Smooth muscle cell (in vitro differentiated cells): ENCODE data around the gene COPS9. TPM values are rescaled to one million over a fixed set of nuclear protein-coding genes. Genes with fewer than 3 reads are reported as not detected.

ENCODE experiments used
- DNase-seq: peaks from one replicate; lab custom pipeline; 2025; ENCODE audit not compliant: unreplicated experiment; lab: John Stamatoyannopoulos, UW
- H2AFZ ChIP-seq: fragments of 200-600 bp; sonication (generic); 2 replicates; pipeline ENCODE4 v1.6.0; 2016; ENCODE audit warnings: antibody characterized with exemption, low read depth, mild to moderate bottlenecking
- H3F3A ChIP-seq: fragments of 200-600 bp; sonication (generic); 2 replicates; pipeline ENCODE4 v1.6.0; 2017; ENCODE audit warnings: antibody characterized with exemption, low read depth
- H3K27ac ChIP-seq: fragments of 200-600 bp; sonication (generic); 2 replicates; pipeline ENCODE4 v1.5.1; 2016; ENCODE audit warnings: low read depth, mild to moderate bottlenecking
- H3K27me3 ChIP-seq: fragments of 200-600 bp; sonication (generic); 2 replicates; pipeline ENCODE4 v1.6.1; 2016; ENCODE audit warnings: low read depth, mild to moderate bottlenecking
- H3K36me3 ChIP-seq: fragments of 200-600 bp; sonication (generic); 2 replicates; pipeline ENCODE4 v1.5.1; 2016; ENCODE audit warnings: low read depth
- H3K4me1 ChIP-seq: fragments of 200-600 bp; sonication (generic); 2 replicates; pipeline ENCODE4 v1.5.1; 2016; ENCODE audit warnings: low read depth
- H3K4me2 ChIP-seq: fragments of 200-600 bp; sonication (generic); 2 replicates; pipeline ENCODE4 v1.6.0; 2016; ENCODE audit warnings: mild to moderate bottlenecking
- H3K4me3 ChIP-seq: fragments of 200-600 bp; sonication (generic); 2 replicates; pipeline ENCODE4 v1.5.1; 2016; ENCODE audit warnings: mild to moderate bottlenecking
- H3K79me2 ChIP-seq: fragments of 200-600 bp; sonication (generic); 2 replicates; pipeline ENCODE4 v1.6.0; 2016; ENCODE audit warnings: low read depth, mild to moderate bottlenecking
- H3K9ac ChIP-seq: fragments of 200-600 bp; sonication (generic); 2 replicates; pipeline ENCODE4 v1.6.0; 2016; ENCODE audit warnings: low read depth
- H3K9me3 ChIP-seq: fragments of 200-600 bp; sonication (generic); replicated peaks from 2 replicates; pipeline ENCODE4 v1.5.1; 2016; ENCODE audit warnings: low read depth
- H4K20me1 ChIP-seq: fragments of 200-600 bp; sonication (generic); 2 replicates; pipeline ENCODE4 v1.6.0; 2016; ENCODE audit warnings: low read depth
- WGBS: methylation state at CpG from one replicate; pipeline ENCODE4 v1.1.7; 2016; ENCODE audit warnings: low lambda C conversion rate; 5-methylcytosine and 5-hydroxymethylcytosine counted together
- polyA plus RNA-seq: library from polyadenylated mRNA; unstranded; fragments of >200 nt; fragmentation: Nextera tagmentation; extraction: Ambion mirVana; gene quantifications from 2 replicates; pipeline ENCODE4 v1.2.1, GENCODE V29; 2016
- total RNA-seq: library from RNA; depleted of rRNA; stranded (reverse); fragments of >200 nt; gene quantifications from 2 replicates; pipeline ENCODE4 v1.2.3, GENCODE V29; 2014
- TF ChIP-seq, protein P1 (sequence below): fragments of 200-600 bp; sonication (generic); IDR thresholded peaks from 2 replicates; pipeline ENCODE4 v1.5.1; 2017; ENCODE audit warnings: borderline replicate concordance, mild to moderate bottlenecking, antibody characterized with exemption; ENCODE audit not compliant: insufficient read depth, poor library complexity, severe bottlenecking

The COPS9 gene
- total and polyA plus RNA-seq, 2 experiments from 2014 or later, result 157 to 296 TPM

DNA sequence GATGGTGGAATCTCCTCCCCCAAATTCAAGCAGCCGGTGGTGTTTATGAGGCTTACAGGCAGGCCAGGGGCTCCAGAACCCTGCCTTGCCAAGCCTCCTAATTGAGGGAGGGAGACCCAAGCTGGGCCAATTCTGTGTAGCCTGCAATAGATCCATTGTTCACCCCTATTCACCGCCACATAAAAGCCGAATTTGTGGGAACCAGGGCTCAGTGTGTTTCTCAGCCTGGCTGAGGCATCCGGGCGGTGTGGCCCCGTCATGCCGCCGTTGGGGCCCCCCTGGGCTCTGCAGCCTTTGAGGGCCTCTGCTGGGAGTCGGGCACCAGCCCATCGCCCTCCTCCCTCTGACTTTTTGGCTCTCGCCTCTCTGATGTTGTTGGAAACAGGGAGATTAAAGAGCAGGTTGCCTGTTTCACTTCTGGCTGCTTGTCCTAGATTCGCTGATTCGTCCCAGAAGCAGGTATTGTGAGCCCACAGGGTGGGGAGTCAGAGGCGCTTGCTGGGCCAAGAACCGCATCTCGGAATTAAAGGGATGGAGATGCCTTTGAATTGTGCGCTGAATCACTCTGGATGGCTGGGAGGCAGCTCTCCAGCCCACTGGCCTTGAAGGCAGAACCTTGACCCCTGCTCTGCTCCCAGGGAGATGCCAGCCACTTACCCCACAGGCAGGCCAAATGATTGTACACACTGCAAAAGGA, 19.1 kb upstream of the COPS9 start:
- H3K4me1 ChIP-seq, result peaks cover 13% of the 10 kb centered on the region
- WGBS, result 81% methylated on average over 17 of the region's 17 CpGs
- TF ChIP-seq, protein P1, sequence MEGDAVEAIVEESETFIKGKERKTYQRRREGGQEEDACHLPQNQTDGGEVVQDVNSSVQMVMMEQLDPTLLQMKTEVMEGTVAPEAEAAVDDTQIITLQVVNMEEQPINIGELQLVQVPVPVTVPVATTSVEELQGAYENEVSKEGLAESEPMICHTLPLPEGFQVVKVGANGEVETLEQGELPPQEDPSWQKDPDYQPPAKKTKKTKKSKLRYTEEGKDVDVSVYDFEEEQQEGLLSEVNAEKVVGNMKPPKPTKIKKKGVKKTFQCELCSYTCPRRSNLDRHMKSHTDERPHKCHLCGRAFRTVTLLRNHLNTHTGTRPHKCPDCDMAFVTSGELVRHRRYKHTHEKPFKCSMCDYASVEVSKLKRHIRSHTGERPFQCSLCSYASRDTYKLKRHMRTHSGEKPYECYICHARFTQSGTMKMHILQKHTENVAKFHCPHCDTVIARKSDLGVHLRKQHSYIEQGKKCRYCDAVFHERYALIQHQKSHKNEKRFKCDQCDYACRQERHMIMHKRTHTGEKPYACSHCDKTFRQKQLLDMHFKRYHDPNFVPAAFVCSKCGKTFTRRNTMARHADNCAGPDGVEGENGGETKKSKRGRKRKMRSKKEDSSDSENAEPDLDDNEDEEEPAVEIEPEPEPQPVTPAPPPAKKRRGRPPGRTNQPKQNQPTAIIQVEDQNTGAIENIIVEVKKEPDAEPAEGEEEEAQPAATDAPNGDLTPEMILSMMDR, result no peak

DNA sequence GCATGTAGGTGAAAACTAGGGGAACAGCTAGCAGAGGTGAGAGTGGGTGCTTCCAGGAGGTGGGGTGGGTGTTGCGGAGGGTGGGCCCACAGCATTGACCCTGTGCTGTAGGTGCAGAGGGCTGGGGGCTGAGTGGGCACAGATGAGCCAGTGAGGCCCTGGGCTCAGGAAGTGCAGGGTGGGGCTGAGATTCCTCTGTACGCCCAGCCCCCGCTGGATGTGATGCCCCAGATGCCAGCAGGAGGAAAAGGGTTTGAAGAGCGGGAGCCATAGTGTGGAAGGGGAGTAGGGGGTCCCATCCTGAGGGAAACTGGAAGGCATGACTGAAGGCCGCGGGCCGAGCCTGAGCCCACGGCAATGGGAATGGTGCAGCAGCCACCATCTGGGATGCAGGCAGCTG, 18.5 kb upstream of the COPS9 start:
- Histone ChIP-seq H4K20me1 (no peaks in the 10 kb centered on the region), H3K27me3 (peaks cover 11% of the 10 kb centered on the region), H3K4me3 (no peak overlapping the region), H3K9me3 (no peaks in the 10 kb centered on the region), H3K4me2 (no peak overlapping the region), H3K36me3 (no peaks in the 10 kb centered on the region), H2AFZ (no peak overlapping the region), H3K4me1 (peaks cover 13% of the 10 kb centered on the region), H3K27ac (no peak overlapping the region), H3F3A (no peaks in the 10 kb centered on the region), H3K9ac (no peak overlapping the region), H3K79me2 (no peaks in the 10 kb centered on the region)
- WGBS, result 88% methylated on average over 6 of the region's 8 CpGs
- DNase-seq, result no peak
- TF ChIP-seq, protein P1, result no peak

More for the DNA sequence above, 19.1 kb upstream of the COPS9 start:
- H3K4me3 ChIP-seq, result no peak overlapping the region
- no peaks in the 10 kb centered on the region for H3F3A ChIP-seq
- H3K9me3 ChIP-seq, result no peaks in the 10 kb centered on the region
- no peaks in the 10 kb centered on the region for H4K20me1 ChIP-seq
- peak overlapping the region; percentile 64 for H3K27ac ChIP-seq
- DNase-seq, result no peak
- H3K27me3 ChIP-seq, result peaks cover 11% of the 10 kb centered on the region
- no peaks in the 10 kb centered on the region for H3K79me2 ChIP-seq
- no peak overlapping the region for H3K9ac ChIP-seq
- H2AFZ ChIP-seq, result no peak overlapping the region
- H3K36me3 ChIP-seq, result no peaks in the 10 kb centered on the region
- no peak overlapping the region for H3K4me2 ChIP-seq

DNA sequence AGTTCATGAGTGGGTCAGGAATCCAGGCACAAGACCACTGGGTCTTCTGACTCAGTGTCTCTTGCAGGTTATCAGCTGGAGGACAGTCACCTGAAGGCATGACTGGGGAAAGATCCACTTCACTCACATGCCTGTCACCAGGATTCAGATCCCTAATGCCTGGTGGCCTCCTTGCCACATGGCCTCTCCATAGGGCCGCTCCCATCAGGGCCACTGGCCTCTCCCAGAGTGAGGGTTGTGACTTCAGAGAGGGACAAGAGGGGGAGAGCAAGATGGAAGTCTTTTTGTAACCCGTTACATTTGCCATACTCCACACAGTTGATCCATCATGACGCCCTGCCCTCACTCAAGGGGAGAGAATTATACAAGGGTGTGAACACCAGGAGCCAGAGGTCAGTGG, 17.3 kb upstream of the COPS9 start:
- Histone ChIP-seq H3K4me3 (no peak overlapping the region), H3K36me3 (no peaks in the 10 kb centered on the region), H3K4me1 (peaks cover 13% of the 10 kb centered on the region), H3K4me2 (no peak overlapping the region), H3K27ac (no peak overlapping the region), H2AFZ (no peak overlapping the region), H3K27me3 (peaks cover 11% of the 10 kb centered on the region), H3K79me2 (no peaks in the 10 kb centered on the region), H3K9ac (no peak overlapping the region), H3F3A (no peaks in the 10 kb centered on the region), H4K20me1 (no peaks in the 10 kb centered on the region), H3K9me3 (no peaks in the 10 kb centered on the region)
- WGBS, result 80% methylated on average over 3 of the region's 3 CpGs
- no peak for DNase-seq
- TF ChIP-seq, protein P1, result no peak

DNA sequence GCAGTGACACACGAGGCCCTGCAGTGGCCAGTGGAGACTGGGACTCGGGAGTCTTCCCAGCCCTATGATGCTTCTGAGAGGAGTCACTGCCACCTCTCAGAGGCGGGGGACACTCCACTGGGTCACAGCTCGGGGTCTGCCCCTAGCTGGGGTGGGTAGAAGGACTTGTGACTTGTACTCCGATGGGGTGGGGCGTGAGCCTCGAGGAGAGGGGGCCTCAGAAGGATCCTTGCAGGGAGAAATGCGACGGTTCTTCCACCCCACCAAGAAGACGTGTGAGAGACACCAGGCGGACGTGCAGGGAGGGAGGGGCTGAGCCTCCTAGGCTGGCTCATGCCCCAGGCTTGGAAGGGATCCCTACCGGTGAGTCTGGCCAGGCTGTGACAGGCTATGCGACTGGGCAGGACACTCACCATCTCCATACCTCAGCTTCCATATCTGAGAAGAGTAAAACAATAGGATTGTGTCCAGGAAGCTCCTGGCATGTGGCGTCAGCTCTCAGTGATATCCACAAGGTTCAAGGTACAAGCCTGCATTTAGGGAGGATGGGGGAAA, 15.4 kb upstream of the COPS9 start:
- WGBS, result 79% methylated on average over 15 of the region's 15 CpGs
- H3K4me1 ChIP-seq, result peaks cover 13% of the 10 kb centered on the region
- TF ChIP-seq, protein P1, result no peak

More for the DNA sequence above, 15.4 kb upstream of the COPS9 start:
- Histone ChIP-seq H3F3A (no peaks in the 10 kb centered on the region), H3K36me3 (no peaks in the 10 kb centered on the region), H3K79me2 (no peaks in the 10 kb centered on the region), H3K27me3 (peaks cover 11% of the 10 kb centered on the region), H3K4me2 (no peak overlapping the region), H3K9me3 (no peaks in the 10 kb centered on the region), H3K27ac (no peak overlapping the region), H3K4me3 (no peak overlapping the region), H3K9ac (no peak overlapping the region), H4K20me1 (no peaks in the 10 kb centered on the region), H2AFZ (no peak overlapping the region)
- no peak for DNase-seq
